GM13977 (cell line): ENCODE measurements around the gene TYSND1.

Source experiments
- DNase-seq: peaks from one replicate; pipeline ENCODE4 v3.0.0; 2012; ENCODE audit warnings: low spot score
- in situ Hi-C: fragments of 300-500 bp; cut with MboI; formaldehyde crosslinking; loops from one replicate; pipeline ENCODE4 v1.12.0; 2022; ENCODE audit warnings: low sequenced_read_pairs, low pct_unique_long_range_greater_than_20kb, mixed read lengths, inconsistent platforms; ENCODE audit not compliant: unreplicated experiment
- TF ChIP-seq, protein P1 (sequence below): IDR thresholded peaks from 2 replicates; pipeline ENCODE4 v1.5.1; 2012; ENCODE audit warnings: mild to moderate bottlenecking, control low read depth; ENCODE audit not compliant: insufficient read depth; ENCODE audit errors: extremely low read depth, missing control alignments

Gene TYSND1

GRCh38 chr10:70092389-70092718, 54.1 kb downstream of the TYSND1 start:
- TF ChIP-seq, protein P1, sequence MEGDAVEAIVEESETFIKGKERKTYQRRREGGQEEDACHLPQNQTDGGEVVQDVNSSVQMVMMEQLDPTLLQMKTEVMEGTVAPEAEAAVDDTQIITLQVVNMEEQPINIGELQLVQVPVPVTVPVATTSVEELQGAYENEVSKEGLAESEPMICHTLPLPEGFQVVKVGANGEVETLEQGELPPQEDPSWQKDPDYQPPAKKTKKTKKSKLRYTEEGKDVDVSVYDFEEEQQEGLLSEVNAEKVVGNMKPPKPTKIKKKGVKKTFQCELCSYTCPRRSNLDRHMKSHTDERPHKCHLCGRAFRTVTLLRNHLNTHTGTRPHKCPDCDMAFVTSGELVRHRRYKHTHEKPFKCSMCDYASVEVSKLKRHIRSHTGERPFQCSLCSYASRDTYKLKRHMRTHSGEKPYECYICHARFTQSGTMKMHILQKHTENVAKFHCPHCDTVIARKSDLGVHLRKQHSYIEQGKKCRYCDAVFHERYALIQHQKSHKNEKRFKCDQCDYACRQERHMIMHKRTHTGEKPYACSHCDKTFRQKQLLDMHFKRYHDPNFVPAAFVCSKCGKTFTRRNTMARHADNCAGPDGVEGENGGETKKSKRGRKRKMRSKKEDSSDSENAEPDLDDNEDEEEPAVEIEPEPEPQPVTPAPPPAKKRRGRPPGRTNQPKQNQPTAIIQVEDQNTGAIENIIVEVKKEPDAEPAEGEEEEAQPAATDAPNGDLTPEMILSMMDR: no peak
- DNase-seq: no peak
- in situ Hi-C loops: no loop called here

DNA sequence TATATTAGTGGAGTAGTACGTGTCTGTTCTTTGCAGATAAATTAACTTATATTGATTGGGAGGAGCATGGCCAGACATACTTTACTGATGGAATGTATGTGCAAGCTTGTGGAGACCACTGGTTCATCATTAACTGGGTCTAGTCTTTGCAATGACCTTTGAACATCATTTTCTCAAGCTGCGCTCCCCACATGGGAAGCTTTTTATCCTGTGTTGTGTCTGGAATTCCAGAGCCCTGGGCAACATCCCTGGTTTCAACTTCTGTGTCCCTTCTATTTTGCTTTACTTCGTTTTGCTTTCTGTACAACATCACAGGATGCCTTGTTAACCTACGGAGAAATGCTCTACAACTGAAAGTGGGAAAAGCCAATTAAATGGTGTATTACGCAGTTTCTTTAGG, 55.5 kb downstream of the TYSND1 start:
- no peak for DNase-seq
- TF ChIP-seq, protein P1: no peak
- in situ Hi-C loops: no loop called here

DNA sequence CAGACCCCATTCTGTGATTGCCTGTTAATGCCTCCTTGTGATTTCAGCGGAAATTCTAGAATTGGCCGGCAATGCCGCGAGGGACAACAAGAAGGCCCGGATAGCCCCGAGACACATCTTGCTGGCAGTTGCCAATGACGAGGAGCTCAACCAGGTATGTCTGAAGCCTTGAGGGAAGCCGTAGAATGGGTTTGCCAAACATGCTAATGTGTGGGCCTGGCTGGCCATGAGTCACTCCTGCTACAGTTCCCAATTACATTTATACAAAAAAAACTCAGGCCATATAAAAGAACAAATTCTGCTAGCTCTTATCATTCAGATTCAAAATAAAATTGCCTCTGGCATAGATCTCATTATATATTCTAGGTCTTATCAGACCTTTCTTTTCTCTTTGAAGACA, 56.5 kb downstream of the TYSND1 start:
- DNase-seq: no peak
- in situ Hi-C loops: no loop called here
- TF ChIP-seq, protein P1: no peak

DNA sequence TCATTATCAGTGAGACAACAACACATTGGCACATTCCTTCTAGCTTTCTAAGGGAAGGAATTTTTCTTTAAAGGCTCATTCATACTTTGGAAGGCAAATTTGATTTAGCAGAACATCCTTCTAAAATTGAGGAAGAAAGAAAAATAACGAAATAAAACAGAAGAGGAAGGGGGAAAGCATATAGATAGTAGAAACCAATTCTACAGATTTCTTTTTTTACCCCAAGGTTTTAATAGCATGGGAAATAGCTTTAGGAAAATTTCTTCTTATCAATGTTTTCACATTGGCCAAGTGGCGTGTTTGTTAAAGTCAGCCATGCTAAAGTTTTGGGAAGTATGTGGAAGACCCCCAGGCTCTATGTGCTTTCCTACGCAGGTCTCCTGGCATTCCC, 58.2 kb downstream of the TYSND1 start:
- TF ChIP-seq, protein P1: no peak
- in situ Hi-C loops: no loop called here
- DNase-seq: no peak
